Left ventricle myocardium superior (tissue), 1 donor: Measurements from ENCODE around the gene PRR15. TPM values are rescaled to one million over a fixed set of nuclear protein-coding genes. Genes with fewer than 3 reads are reported as not detected.

Source experiments
- ATAC-seq: fragments of 200-7000 bp; cut with Tn5 transposase; one replicate; pipeline ENCODE4 v1.9.1; 2020; ENCODE audit warnings: mild to moderate bottlenecking, moderate library complexity
- DNase-seq: peaks from one replicate; pipeline ENCODE4 v3.0.0-alpha.2; 2020
- intact Hi-C: fragments of 100-400 bp; cut with micrococcal nuclease; formaldehyde crosslinking; loops from one replicate; pipeline ENCODE4 v1.11.0; 2022
- total RNA-seq: library from RNA; stranded (reverse); fragmentation: NEBNext Ultra II Directional; extraction: Animal tissue kit (Norgen Biotek cat#: 25700); gene quantifications from one replicate; pipeline ENCODE4 v1.2.1, GENCODE V29; 2021
- donor health status: DM: no; HTN: yes; CAD: no; lungs with severe emphysema.

PRR15 gene
- total RNA-seq, 1 donor from 2014 or later: 0.35 TPM

DNA sequence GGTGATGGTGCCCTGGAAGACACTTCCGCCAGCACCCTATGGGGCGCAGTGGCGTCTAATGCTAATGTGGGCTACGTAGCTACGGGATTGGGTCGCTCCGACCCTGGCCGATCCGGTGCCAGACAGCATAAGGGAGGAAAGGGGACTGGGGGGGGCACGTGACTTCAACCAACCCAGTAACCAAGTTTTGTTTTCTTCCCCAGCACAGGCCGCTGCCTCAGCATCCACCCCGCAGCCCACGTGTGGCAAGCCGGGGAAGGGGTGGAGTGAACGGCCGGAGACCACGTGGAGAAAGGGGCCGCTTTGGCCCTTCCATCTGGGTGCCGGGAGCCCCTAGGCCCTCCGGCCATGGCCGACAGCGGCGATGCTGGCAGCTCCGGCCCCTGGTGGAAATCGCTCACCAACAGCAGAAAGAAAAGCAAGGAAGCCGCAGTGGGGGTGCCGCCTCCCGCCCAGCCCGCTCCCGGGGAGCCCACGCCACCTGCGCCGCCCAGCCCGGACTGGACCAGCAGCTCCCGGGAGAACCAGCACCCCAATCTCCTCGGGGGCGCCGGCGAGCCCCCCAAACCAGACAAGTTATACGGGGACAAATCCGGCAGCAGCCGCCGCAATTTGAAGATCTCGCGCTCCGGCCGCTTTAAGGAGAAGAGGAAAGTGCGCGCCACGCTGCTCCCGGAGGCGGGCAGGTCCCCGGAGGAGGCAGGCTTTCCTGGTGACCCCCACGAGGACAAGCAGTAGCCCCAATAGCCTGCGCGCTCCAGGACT lies 2.5 kb downstream of the PRR15 start:
- intact Hi-C loops: no loop called here
- DNase-seq (peak; percentile 27), ATAC-seq (peak; percentile 46)

DNA sequence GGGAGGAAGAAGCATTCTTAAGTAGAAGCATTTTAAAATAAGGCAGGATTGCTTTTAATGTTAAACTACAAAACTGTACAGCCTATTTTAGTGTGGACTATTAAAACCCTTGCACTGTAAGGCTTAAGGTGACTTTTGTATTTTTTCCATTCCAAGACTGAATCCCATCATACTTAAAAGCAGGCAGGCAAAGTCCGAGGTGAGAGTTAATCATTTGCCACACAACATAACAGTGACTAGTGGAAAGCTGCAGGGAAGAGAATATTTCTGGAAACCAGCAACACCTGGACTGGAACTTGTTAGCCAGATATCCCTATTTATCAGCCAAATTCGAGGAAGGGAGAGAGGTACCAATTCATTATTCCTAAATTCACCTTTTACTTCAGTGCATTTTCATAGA lies 3.5 kb downstream of the PRR15 start:
- DNase-seq (no peak), ATAC-seq (no peak)
- intact Hi-C loops: no loop called here

DNA sequence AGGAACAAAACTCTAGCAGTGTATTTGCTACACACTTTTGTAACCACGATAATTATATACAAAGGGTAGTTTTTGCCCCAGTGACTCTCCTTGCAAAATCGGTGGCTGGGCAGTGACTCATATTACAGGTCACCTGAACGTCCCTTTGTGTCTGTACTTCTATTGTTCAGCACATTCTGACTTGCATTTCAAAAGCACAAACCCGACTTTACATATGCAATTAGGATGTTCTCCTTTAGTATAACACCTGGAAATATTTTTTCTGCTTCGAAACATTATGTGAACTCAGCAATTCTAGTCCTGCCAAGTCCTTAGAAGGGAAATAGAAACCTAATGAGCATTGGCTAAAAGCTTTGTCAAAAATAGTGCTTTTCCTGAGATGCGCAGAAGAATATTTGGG lies 6.0 kb downstream of the PRR15 start:
- ATAC-seq (no peak), DNase-seq (no peak)
- intact Hi-C loops: no loop called here

DNA sequence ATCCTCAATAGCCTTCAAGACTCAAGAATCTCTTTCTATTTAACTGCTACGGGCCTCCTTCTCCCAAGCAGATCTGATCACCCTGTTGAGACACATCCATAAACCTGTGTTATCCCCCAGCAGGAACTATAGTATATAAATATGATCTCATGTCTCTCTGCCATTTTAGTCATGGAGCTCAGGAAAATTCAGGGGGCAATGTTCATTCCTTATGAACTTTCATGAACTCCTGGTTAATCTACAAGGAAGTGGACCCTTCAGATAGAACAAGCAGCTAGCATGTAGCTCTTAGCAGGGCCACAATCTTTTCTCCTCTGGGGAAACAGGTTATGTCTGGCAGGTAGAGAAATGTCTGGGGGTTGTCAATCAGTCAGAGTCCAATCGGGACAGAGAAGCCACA lies 8.9 kb downstream of the PRR15 start:
- DNase-seq (no peak), ATAC-seq (no peak)
- intact Hi-C loops: no loop called here

DNA sequence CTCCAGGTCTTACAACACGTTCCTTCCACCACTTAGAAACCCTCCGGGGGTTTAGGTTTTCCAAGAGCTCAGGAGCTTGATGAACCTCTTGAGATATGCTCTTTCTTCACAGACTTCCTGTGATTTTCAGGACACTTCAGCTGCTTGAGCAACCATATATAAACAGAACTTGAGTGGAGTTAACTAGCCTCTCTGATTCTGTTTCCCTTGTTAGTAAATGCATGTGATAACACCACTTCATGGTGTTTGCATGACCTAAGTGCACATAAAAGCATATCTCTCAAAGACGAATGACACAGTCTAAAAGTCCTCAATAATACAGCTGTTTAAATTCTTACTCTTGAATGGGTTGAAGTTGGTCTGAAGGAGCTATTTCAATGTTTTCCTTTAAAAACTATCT lies 9.9 kb downstream of the PRR15 start:
- no peak for ATAC-seq
- intact Hi-C loops: no loop called here
- no peak for DNase-seq

DNA sequence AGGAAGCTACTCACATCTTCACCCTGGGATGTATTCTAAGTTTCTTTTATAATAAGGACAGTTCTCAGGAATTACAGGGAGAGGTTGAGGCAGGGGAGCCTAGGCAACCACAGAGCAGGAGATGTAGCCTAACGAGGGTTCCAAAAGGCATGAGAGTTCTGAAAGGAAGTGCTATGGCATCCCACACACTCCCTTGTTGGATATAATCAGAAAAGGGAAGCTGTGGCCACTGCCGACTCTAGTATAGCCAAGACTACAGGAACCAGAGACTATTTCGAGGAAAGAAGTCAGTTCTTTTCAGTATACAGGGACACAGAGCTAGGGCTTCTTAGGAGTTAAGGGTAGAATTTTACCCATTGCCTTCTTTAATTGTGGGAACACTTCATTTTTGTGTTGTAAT lies 11.0 kb downstream of the PRR15 start:
- intact Hi-C loops: no loop called here
- DNase-seq: no peak
- ATAC-seq: no peak

DNA sequence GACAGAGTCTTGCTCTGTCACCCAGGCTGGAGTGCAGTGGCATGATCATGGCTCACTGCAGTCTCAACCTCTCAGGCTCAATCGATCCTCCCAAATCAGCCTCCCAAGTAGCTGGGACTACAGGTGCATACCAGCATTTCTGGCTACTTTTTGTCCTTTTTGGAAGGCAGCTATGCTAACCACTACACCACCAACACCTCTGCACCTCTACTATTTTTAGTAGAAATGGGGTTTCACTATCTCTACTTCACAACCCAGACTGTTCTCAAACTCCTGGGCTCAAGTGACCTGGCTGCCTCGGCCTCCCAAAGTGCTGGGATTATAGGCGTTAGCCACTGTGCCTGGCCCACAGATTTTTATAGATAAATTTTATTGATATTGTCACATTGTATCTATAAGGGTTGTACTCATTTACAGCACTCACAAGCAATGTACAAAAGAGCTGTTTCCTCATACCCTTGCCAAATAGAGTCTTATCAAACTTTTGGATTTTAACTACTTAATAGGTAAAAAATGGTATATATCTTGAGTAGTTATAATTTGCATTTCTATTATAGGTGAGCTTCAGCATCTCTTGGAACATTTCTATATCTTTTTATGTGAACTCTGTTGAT lies 23.7 kb downstream of the PRR15 start:
- no peak for ATAC-seq
- intact Hi-C loops: no loop called here
- no peak for DNase-seq

DNA sequence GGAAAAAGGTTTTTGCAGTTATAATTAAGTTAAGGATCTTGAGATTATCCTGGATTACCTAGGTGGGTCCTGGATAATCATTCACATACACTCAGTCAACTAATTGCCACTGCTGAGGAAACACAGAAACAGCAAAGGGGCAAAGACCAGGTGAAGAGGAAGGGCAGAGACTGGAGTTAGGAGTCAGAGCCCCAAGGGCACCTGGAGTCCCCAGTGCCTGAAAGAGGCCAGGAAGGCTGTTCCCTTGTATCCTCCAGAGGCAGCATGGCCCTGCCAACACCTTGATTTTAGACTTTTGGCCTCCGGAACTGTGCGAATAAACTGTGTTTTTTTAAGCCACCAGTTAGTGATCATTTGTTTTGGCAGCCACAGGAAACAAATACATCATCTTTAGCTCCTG lies 24.6 kb downstream of the PRR15 start:
- no peak for DNase-seq
- no peak for ATAC-seq
- intact Hi-C loops: no loop called here

DNA sequence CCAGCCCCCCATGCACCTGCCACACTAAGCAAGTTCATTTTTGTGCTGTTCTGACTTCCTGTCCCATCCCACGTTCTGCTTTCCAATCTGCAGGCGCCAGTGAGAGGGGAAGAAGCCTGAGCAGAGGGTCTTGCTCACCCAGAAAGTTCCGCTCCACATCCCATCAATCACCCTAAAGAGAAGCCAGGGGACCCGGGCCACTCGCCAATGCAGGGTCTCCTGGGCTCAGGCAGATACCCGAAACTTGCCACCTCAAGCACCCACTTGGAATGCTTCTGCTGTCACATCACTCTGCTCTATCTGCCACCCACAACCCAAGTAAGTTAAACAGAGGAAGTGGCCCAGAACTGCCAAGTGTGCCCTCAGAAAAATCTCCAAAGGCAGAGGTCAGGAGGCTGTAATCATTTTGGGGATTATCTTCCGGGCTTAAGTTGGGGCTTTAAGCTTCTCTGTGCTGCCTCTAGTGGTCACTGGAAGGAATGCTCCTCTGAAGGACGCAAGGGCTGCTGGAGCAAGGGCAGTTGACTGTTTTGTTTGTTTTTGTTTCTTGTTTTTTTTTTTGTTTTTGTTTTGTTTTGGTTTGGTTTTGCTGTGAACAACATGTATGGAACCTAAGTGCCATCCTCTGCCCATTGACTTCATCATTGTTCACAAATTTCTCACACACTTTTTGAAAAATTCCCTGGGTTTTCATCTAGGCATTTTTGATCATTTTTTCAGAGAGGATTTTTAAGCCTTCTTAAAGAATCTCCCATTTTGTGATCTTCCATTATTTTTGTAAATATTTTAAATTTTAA lies 25.5 kb downstream of the PRR15 start:
- DNase-seq: no peak
- intact Hi-C loops: no loop called here
- ATAC-seq: peak; percentile 54

DNA sequence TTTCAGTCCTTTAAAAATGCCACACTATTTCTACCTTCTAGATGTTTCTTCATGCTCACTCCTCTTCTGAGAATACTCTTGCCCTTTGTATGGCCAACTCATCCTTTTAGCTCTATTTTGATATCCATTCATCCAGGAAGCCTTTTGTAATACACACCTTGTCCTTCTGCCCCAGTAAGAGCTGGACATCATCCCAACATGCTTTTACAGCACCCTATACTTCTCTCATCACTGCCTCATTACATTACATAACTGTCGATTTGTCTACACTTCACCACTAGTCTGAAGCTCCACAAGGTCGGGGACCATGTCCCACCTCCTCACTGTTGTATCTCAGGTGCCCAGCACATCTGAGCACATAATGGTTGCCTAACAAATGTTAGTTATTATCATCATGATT lies 29.2 kb downstream of the PRR15 start:
- intact Hi-C loops: no loop called here
- DNase-seq: no peak
- no peak for ATAC-seq

DNA sequence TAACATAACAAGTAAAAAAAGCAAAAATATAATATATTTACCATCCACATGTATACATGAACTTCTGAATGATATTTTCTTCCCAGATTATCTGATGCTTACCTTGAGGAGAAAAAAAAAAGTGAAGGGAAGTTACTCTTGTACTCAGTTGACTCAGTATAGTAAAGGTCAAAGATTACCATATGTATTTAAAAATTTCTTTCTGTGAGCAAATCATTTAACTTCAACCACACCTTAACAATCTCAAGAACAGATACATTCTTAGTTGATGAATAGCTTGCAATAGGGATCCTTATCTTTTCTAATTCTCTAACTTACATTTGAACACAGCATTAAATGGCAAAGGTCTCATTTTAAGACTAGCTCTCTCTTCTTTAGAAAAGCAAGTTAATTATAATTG lies 29.8 kb downstream of the PRR15 start:
- intact Hi-C loops: no loop called here
- ATAC-seq: no peak
- DNase-seq: no peak

DNA sequence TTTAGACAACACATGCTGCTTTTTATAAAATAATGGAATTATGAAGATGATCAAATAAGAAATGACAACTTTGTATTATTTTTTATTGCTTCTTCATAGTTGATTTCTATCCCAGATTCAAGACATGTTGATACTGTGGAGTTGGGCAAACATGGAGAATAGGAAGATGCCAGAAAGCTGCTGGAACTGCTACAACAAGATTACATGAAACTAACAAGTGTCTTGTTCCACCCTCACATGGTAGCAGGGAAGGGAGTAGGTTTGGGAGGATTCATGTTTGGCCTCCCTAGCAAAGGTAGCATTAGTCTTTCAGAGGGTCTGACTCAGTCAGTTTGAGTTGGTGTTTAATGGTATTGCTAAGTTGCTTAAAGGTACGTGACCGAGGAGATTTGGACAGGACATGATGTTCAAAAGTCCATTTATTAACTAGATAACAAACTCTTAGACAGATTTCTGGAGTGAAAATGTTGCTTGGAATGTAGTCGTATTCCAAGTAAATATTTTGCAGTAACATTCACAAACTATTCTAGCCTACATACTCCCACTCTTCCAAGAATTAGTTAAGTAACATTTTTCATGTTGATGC lies 33.1 kb downstream of the PRR15 start:
- no peak for ATAC-seq
- intact Hi-C loops: no loop called here
- no peak for DNase-seq

DNA sequence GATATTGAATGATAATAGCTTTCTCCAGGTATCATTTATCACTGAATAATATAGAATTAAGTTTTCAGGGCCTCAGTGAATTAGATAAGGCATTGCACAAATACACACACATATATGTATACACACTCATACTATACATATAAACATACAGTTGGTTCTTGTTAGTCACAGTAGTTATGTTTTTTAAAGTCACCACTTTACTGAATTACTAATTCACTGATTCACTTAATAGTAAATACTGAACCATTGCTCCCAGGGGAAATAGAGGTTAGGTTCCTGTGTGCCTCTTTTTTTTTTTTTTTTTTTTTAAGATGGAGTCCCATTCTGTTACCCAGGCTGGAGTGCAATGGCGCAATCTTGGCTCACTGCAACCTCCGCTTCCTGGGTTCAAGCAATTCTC lies 33.6 kb downstream of the PRR15 start:
- ATAC-seq (no peak), DNase-seq (no peak)
- intact Hi-C loops: no loop called here

DNA sequence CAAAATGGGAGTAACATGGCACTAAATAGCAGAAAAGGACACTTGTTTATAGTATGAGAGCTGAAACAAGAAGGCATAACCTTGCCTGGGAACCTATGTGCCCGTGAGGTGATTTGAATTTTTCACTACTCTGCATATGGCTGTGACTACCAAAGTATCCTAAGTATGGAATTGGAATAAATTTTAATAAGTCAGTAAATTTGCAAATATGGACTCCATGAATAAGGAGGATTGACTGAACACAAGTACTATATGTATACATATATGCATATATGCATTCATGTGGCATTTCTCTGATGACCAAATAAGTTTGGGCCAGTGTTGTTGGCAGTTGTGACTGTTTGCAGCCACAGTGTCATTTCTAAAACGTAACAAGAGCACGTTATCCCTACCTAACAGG lies 34.5 kb downstream of the PRR15 start:
- DNase-seq (no peak), ATAC-seq (no peak)
- intact Hi-C loops: no loop called here

DNA sequence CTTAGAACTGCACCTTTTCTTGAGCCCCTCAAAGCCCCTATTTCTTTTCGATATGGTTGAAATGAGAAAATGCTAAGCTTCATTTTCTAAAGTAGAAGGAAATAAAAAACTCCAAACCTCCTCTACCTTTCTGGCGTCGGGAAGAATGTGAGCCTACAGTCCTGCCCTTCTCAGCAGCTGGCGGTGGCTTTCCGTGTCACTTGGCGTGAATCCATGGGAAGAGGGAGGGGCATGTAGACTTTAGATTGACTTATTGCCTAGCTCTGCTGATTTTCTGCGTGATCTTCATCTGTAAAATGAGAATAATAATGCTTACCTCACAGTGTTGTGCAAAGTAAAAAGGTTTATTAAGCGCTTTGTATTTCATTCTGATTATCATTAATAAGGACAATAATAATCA lies 35.0 kb downstream of the PRR15 start:
- DNase-seq (no peak), ATAC-seq (no peak)
- intact Hi-C loops: no loop called here

DNA sequence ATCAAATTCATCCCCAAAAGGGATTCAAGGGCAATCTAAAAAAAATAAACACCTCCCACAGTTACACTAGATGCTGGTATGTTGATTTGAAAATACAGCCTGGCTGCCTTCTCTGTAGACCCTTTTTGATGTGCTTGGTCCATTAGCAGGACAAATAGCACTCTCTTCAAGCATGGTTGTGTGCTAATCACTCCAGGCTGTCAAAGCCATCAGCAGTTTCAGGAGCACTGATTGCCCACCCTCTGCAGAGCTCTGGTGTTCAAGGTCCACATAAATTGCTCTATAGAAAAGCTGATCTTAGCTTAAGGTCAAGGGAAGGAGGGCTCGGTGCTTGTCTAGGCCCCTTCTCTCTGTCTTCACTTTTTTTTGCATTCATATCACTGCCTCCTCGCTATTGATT lies 35.4 kb downstream of the PRR15 start:
- ATAC-seq: no peak
- intact Hi-C loops: no loop called here
- DNase-seq: no peak

DNA sequence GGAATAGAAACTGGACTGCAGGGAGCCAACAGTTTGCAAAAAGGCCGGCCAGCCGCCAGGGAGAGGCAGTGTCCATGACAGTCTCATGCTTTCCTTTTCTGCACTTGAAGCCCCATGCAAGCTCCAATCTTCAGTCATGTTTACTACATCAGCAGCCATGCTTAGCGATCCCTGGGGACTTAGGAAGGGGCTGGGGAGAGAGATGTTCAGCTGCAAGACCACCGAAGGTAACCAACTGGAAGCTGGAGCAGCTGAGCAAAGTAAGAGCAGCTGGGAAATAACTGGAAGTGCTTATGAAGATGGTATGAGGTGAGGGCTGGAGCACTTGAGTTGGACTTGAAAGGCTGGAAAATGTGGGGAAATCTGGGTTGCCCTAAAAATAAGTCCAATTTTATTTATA lies 37.0 kb downstream of the PRR15 start:
- ATAC-seq (no peak), DNase-seq (no peak)
- intact Hi-C loops: no loop called here

DNA sequence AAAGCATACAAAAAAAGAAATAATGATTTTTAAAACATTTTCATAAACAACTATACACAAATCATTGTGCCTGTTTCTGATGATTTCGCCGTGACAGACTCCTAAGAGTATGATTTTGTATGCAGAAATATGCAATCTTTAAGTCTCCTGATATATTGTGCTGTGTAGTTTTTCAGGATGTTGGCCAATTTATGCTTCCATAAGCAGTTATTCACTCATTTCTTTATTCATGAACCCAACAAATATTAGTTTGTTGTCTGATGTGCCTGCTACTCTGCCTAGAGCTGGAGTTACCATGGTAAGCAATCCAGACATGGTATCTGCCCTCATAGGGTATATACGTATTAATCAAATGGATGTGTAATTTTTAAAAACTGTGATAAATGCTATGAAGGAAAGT lies 40.4 kb downstream of the PRR15 start:
- ATAC-seq (no peak), DNase-seq (no peak)
- intact Hi-C loops: no loop called here

DNA sequence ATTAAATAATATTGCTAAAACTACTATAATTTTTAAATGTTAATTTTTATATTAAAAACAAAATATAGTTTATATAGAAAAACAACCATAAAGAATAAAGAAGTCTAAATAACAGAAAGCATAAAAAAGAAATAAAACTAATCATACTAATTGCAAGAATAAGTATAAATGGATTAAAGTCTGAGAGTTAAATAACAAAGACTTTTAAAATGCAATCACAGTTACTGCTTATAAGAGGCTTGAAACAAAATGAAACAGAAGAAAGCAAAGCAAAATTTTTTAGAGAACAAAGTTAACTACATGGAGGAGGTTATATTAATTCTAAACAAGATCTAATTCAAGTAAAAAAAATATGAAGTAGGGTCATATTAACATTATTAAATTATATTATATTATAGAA lies 41.1 kb downstream of the PRR15 start:
- no peak for DNase-seq
- intact Hi-C loops: no loop called here
- ATAC-seq: no peak

DNA sequence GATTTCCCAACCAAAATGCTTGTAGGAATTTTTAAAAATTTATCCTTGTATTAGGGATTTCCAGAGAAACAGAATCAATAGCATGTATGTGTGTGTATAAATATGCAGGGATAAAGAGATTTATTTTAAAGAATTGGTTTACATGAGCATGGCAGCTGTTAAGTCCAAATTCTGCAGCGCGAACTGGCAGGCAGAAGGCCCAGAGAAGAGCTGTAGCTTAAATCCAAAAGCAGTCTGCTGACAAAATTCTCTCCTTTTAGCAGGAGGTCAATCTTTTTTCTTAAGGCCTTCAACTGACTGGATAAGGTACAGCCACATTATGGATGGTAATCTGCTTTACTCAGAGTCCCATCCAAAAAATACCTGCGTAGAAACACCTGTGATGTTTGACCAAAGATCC lies 42.0 kb downstream of the PRR15 start:
- DNase-seq (no peak), ATAC-seq (no peak)
- intact Hi-C loops: no loop called here
